GM23338 (cell line): ENCODE data around the gene REST. TPM values are rescaled to one million over a fixed set of nuclear protein-coding genes. Genes with fewer than 3 reads are reported as not detected.

Experiments used
- ATAC-seq: fragments of 200-7000 bp; cut with Tn5 transposase; 3 replicates; pipeline ENCODE4 v1.9.1; 2020
- DNase-seq: peaks from one replicate; pipeline ENCODE4 v3.0.0-alpha.2; 2015; ENCODE audit warnings: low spot score
- H2AFZ ChIP-seq: fragments of 200-600 bp; sonication (generic); 2 replicates; pipeline ENCODE4 v1.8.0; 2016; ENCODE audit warnings: antibody characterized with exemption, mild to moderate bottlenecking, moderate library complexity
- H3F3A ChIP-seq: fragments of 200-600 bp; sonication (generic); replicated peaks from 2 replicates; pipeline ENCODE4 v1.8.0; 2017; ENCODE audit warnings: antibody characterized with exemption, mixed run types, low read depth
- H3K27ac ChIP-seq: fragments of 200-600 bp; sonication (generic); 2 replicates; pipeline ENCODE4 v1.6.1; 2016; ENCODE audit warnings: low read depth
- H3K27me3 ChIP-seq: fragments of 200-600 bp; sonication (generic); 2 replicates; pipeline ENCODE4 v1.8.0; 2016; ENCODE audit warnings: mild to moderate bottlenecking, mixed run types, moderate library complexity; ENCODE audit not compliant: insufficient read depth
- H3K36me3 ChIP-seq: fragments of 200-600 bp; sonication (generic); 2 replicates; pipeline ENCODE4 v1.8.0; 2016; ENCODE audit warnings: mild to moderate bottlenecking; ENCODE audit not compliant: insufficient read depth
- H3K4me1 ChIP-seq: fragments of 200-600 bp; sonication (generic); 2 replicates; pipeline ENCODE4 v1.8.0; 2016; ENCODE audit warnings: mild to moderate bottlenecking, moderate library complexity; ENCODE audit not compliant: insufficient read depth
- H3K4me2 ChIP-seq: fragments of 200-600 bp; sonication (generic); 2 replicates; pipeline ENCODE4 v1.7.1; 2017; ENCODE audit warnings: mixed run types
- H3K4me3 ChIP-seq: fragments of 200-600 bp; sonication (generic); 2 replicates; pipeline ENCODE4 v1.6.1; 2016; ENCODE audit warnings: mixed run types
- H3K79me2 ChIP-seq: fragments of 200-600 bp; sonication (generic); replicated peaks from 2 replicates; pipeline ENCODE4 v1.8.0; 2017; ENCODE audit warnings: mild to moderate bottlenecking; ENCODE audit not compliant: insufficient read depth
- H3K9me2 ChIP-seq: fragments of 200-600 bp; sonication (generic); 2 replicates; pipeline ENCODE4 v1.8.0; 2017; ENCODE audit not compliant: insufficient read depth
- H4K20me1 ChIP-seq: fragments of 200-600 bp; sonication (generic); replicated peaks from 2 replicates; pipeline ENCODE4 v1.8.0; 2017; ENCODE audit warnings: mild to moderate bottlenecking; ENCODE audit not compliant: insufficient read depth
- H3K27ac Mint-ChIP-seq: 2 replicates; pipeline ENCODE4 v1.8.0; 2020; ENCODE audit warnings: inconsistent platforms, mild to moderate bottlenecking, moderate library complexity, mixed read lengths
- H3K27me3 Mint-ChIP-seq: 3 replicates; pipeline ENCODE4 v1.8.0; 2022; ENCODE audit warnings: low read depth, mild to moderate bottlenecking, moderate library complexity, mixed read lengths, inconsistent platforms; ENCODE audit not compliant: insufficient read depth, poor library complexity
- H3K36me3 Mint-ChIP-seq: 3 replicates; pipeline ENCODE4 v1.8.0; 2021; ENCODE audit warnings: low read depth, mild to moderate bottlenecking, inconsistent platforms, moderate library complexity, mixed read lengths
- H3K4me1 Mint-ChIP-seq: 3 replicates; pipeline ENCODE4 v1.8.0; 2020; ENCODE audit warnings: mild to moderate bottlenecking, inconsistent platforms, mixed read lengths
- H3K4me3 Mint-ChIP-seq: 3 replicates; pipeline ENCODE4 v1.8.0; 2021; ENCODE audit warnings: moderate library complexity, mild to moderate bottlenecking, inconsistent platforms, mixed read lengths
- H3K9me3 Mint-ChIP-seq: 3 replicates; pipeline ENCODE4 v1.8.0; 2020; ENCODE audit warnings: moderate library complexity, mild to moderate bottlenecking, inconsistent platforms, mixed read lengths
- ETS1 ChIP-seq: IDR thresholded peaks from 2 replicates; pipeline ENCODE4 v1.6.1; 2016; ENCODE audit warnings: antibody characterized with exemption
- JUNB ChIP-seq: IDR thresholded peaks from one replicate; pipeline ENCODE4 v1.6.1; 2016; ENCODE audit warnings: antibody characterized with exemption; ENCODE audit not compliant: unreplicated experiment
- NANOG ChIP-seq: IDR thresholded peaks from 2 replicates; pipeline ENCODE4 v1.6.1; 2016; ENCODE audit warnings: antibody characterized with exemption, borderline replicate concordance
- POLR2AphosphoS5 ChIP-seq: IDR thresholded peaks from 2 replicates; pipeline ENCODE4 v1.6.1; 2016; ENCODE audit warnings: antibody characterized with exemption, low read depth
- REST ChIP-seq: IDR thresholded peaks from one replicate; pipeline ENCODE4 v1.6.1; 2018; ENCODE audit warnings: antibody characterized with exemption; ENCODE audit not compliant: unreplicated experiment
- STAT1 ChIP-seq: IDR thresholded peaks from one replicate; pipeline ENCODE4 v1.6.1; 2016; ENCODE audit warnings: antibody characterized with exemption; ENCODE audit not compliant: unreplicated experiment
- ZNF114 ChIP-seq: fragments of 250-450 bp; sonication (Bioruptor Pico); IDR thresholded peaks from 2 replicates; pipeline ENCODE4 v1.5.0; 2020; ENCODE audit warnings: mild to moderate bottlenecking, moderate library complexity
- ZNF331 ChIP-seq: fragments of 250-450 bp; sonication (Bioruptor Pico); IDR thresholded peaks from 2 replicates; pipeline ENCODE4 v1.5.0; 2020; ENCODE audit warnings: low read depth, mild to moderate bottlenecking, moderate library complexity
- ZNF462 ChIP-seq: fragments of 250-450 bp; sonication (Bioruptor Pico); IDR thresholded peaks from 2 replicates; pipeline ENCODE4 v1.5.0; 2020; ENCODE audit warnings: mild to moderate bottlenecking, moderate library complexity
- polyA plus RNA-seq: library from polyadenylated mRNA; unstranded; fragments of >200 nt; fragmentation: Nextera tagmentation; extraction: Ambion mirVana; gene quantifications from 2 replicates; pipeline ENCODE4 v1.2.1, GENCODE V29; 2016
- total RNA-seq: library from RNA; depleted of rRNA; stranded (reverse); fragments of >200 nt; shearing (Covaris generic); gene quantifications from 2 replicates; pipeline ENCODE4 v1.2.3, GENCODE V29; 2014

Gene REST
- total and polyA plus RNA-seq, 2 experiments from 2014 or later = 44.7 to 61.5 TPM

- TF ChIP-seq JUNB (no peak), ZNF331 (no peak), REST (no peak), ZNF462 (no peak), ETS1 (no peak), NANOG (no peak), POLR2AphosphoS5 (no peak), ZNF114 (CRISPR knock-in tag) (no peak), STAT1 (no peak)
- Histone ChIP-seq H3K36me3 (peaks cover 34% of the 10 kb centered on the region), H2AFZ (no peak overlapping the region), H3K4me2 (no peak overlapping the region), H3F3A (no peaks in the 10 kb centered on the region), H3K4me3 (no peak overlapping the region), H3K27me3 (no peaks in the 10 kb centered on the region), H3K79me2 (peaks cover 26% of the 10 kb centered on the region), H3K4me1 (no peaks in the 10 kb centered on the region), H4K20me1 (peaks cover 6% of the 10 kb centered on the region), H3K9me2 (no peaks in the 10 kb centered on the region), H3K27ac (no peak overlapping the region)
- DNase-seq (no peak), ATAC-seq (no peak)
- Mint-ChIP-seq H3K27ac (no peak overlapping the region), H3K4me3 (no peak overlapping the region), H3K4me1 (no peaks in the 10 kb centered on the region), H3K36me3 (peaks cover 62% of the 10 kb centered on the region), H3K27me3 (peaks cover 4% of the 10 kb centered on the region), H3K9me3 (no peaks in the 10 kb centered on the region)
Measured at GRCh38 chr4:56999751-57000150, 92.1 kb downstream of the REST start.
